IMR-90 (cell line): Measurements from ENCODE around the gene PERM1. TPM values are rescaled to one million over a fixed set of nuclear protein-coding genes. Genes with fewer than 3 reads are reported as not detected.

Experiments used
- ELK1 ChIP-seq: fragments of 150-350 bp; IDR thresholded peaks from 2 replicates; pipeline ENCODE4 v1.6.1; 2016; ENCODE audit warnings: low read depth, mild to moderate bottlenecking, low read length, moderate library complexity, borderline replicate concordance
- MAZ ChIP-seq: IDR thresholded peaks from 2 replicates; pipeline ENCODE4 v1.6.1; 2012; ENCODE audit warnings: low read depth, mild to moderate bottlenecking, low read length, improper control_type of control experiment, moderate library complexity, borderline replicate concordance
- polyA plus RNA-seq, 3 experiments: library from polyadenylated mRNA; depleted of rRNA; stranded (reverse); fragments of >200 nt; gene quantifications; 2 replicates each; pipeline ENCODE4 v1.2.3, GENCODE V29; 2012; ENCODE audit warnings: low replicate concordance in 1 of 3
- total RNA-seq: library from RNA; depleted of rRNA; stranded (reverse); fragments of >200 nt; gene quantifications from 2 replicates; pipeline ENCODE4 v1.2.3, GENCODE V29; 2012

Gene PERM1
- total and polyA plus RNA-seq, 2 of the 4 experiments (the other 2 are of a cell fraction), result not detected

- TF ChIP-seq ELK1 (no peak), MAZ (no peak)
These were observed 14.2 kb downstream of the PERM1 start (continued) for GRCh38 chr1:967466-968343.
